WTC11 (cell line): Measurements from ENCODE around the gene PXK. TPM values are rescaled to one million over a fixed set of nuclear protein-coding genes. Genes with fewer than 3 reads are reported as not detected.

Source experiments
- ATAC-seq: fragments of 200-7000 bp; cut with Tn5 transposase; 2 replicates; pipeline ENCODE4 v1.10.0; 2021; ENCODE audit warnings: mild to moderate bottlenecking, moderate library complexity
- CTCF ChIA-PET: fragments of 300-600 bp; sonication (Branson Sonifier 250); formaldehyde crosslinking; loops from one replicate; lab custom pipeline; 2021; ENCODE audit warnings: antibody characterized with exemption; lab: Charles Lee
- POLR2A ChIA-PET: fragments of 350-600 bp; sonication (Branson Sonifier 250); formaldehyde crosslinking; loops from one replicate; lab custom pipeline; 2021; ENCODE audit warnings: antibody characterized with exemption; lab: Charles Lee
- DNase-seq: peaks from one replicate; pipeline ENCODE4 v3.0.0; 2021; ENCODE audit warnings: low spot score
- H3K27ac Mint-ChIP-seq: 2 replicates; pipeline ENCODE4 v1.8.0; 2021; ENCODE audit warnings: mixed read lengths
- H3K27me3 Mint-ChIP-seq: 2 replicates; pipeline ENCODE4 v1.8.0; 2021; ENCODE audit warnings: low read depth, mild to moderate bottlenecking, moderate library complexity, mixed read lengths
- H3K36me3 Mint-ChIP-seq: 2 replicates; pipeline ENCODE4 v1.8.0; 2021; ENCODE audit warnings: mixed read lengths
- H3K4me1 Mint-ChIP-seq: 2 replicates; pipeline ENCODE4 v1.8.0; 2022; ENCODE audit warnings: mixed read lengths
- H3K4me3 Mint-ChIP-seq: 2 replicates; pipeline ENCODE4 v1.8.0; 2021; ENCODE audit warnings: mild to moderate bottlenecking, moderate library complexity, mixed read lengths
- H3K9me3 Mint-ChIP-seq: 2 replicates; pipeline ENCODE4 v1.8.0; 2021; ENCODE audit warnings: mixed read lengths
- ATF1 ChIP-seq: sonication (generic); formaldehyde crosslinking; IDR thresholded peaks from 2 replicates; pipeline ENCODE4 v1.8.1; 2023; ENCODE audit warnings: mild to moderate bottlenecking, moderate library complexity, missing genetic modification reagents
- ATF3 ChIP-seq: sonication (generic); formaldehyde crosslinking; conservative IDR thresholded peaks from 2 replicates; pipeline ENCODE4 v1.8.1; 2022; ENCODE audit warnings: mild to moderate bottlenecking, missing genetic modification reagents
- E2F1 ChIP-seq: sonication (generic); formaldehyde crosslinking; IDR thresholded peaks from 2 replicates; pipeline ENCODE4 v1.8.0; 2022; ENCODE audit warnings: mild to moderate bottlenecking, missing genetic modification reagents
- E2F5 ChIP-seq: sonication (generic); formaldehyde crosslinking; IDR thresholded peaks from 2 replicates; pipeline ENCODE4 v1.8.1; 2022; ENCODE audit warnings: mild to moderate bottlenecking, moderate library complexity, missing genetic modification reagents
- ETV6 ChIP-seq: sonication (generic); formaldehyde crosslinking; IDR thresholded peaks from 2 replicates; pipeline ENCODE4 v1.8.1; 2022; ENCODE audit warnings: mild to moderate bottlenecking, missing genetic modification reagents
- FOXP1 ChIP-seq: sonication (generic); formaldehyde crosslinking; IDR thresholded peaks from 2 replicates; pipeline ENCODE4 v1.8.0; 2022; ENCODE audit warnings: missing genetic modification reagents, mild to moderate bottlenecking, moderate library complexity, borderline replicate concordance
- GABPB1 ChIP-seq: sonication (generic); formaldehyde crosslinking; IDR thresholded peaks from 2 replicates; pipeline ENCODE4 v1.8.1; 2023; ENCODE audit warnings: mild to moderate bottlenecking, missing genetic modification reagents
- HMGA2 ChIP-seq: fragments of 250-450 bp; sonication (Bioruptor Pico); IDR thresholded peaks from 2 replicates; pipeline ENCODE4 v1.4.0; 2021; ENCODE audit warnings: mild to moderate bottlenecking, moderate library complexity
- IRF2 ChIP-seq: sonication (generic); formaldehyde crosslinking; IDR thresholded peaks from 2 replicates; pipeline ENCODE4 v1.8.0; 2022; ENCODE audit warnings: low read depth, missing genetic modification reagents, borderline replicate concordance
- JUN ChIP-seq: sonication (generic); formaldehyde crosslinking; IDR thresholded peaks from 2 replicates; pipeline ENCODE4 v1.8.0; 2023; ENCODE audit warnings: mild to moderate bottlenecking, missing genetic modification reagents
- NR2C2 ChIP-seq: sonication (generic); formaldehyde crosslinking; IDR thresholded peaks from 2 replicates; pipeline ENCODE4 v1.8.0; 2022; ENCODE audit warnings: mild to moderate bottlenecking, missing genetic modification reagents
- RELA ChIP-seq: sonication (generic); formaldehyde crosslinking; IDR thresholded peaks from 2 replicates; pipeline ENCODE4 v1.8.1; 2022; ENCODE audit warnings: missing genetic modification reagents, mild to moderate bottlenecking, borderline replicate concordance
- RORB ChIP-seq: fragments of 250-450 bp; sonication (Bioruptor Pico); IDR thresholded peaks from 2 replicates; pipeline ENCODE4 v1.9.0; 2021; ENCODE audit warnings: mild to moderate bottlenecking
- TEAD1 ChIP-seq: sonication (generic); formaldehyde crosslinking; IDR thresholded peaks from 2 replicates; pipeline ENCODE4 v1.8.0; 2022; ENCODE audit warnings: mild to moderate bottlenecking, missing genetic modification reagents
- ZBTB43 ChIP-seq: sonication (generic); formaldehyde crosslinking; IDR thresholded peaks from 2 replicates; pipeline ENCODE4 v1.8.1; 2023; ENCODE audit warnings: mild to moderate bottlenecking, missing genetic modification reagents
- ZNF121 ChIP-seq: sonication (generic); formaldehyde crosslinking; IDR thresholded peaks from 2 replicates; pipeline ENCODE4 v1.8.0; 2023; ENCODE audit warnings: missing genetic modification reagents
- ZNF138 ChIP-seq: sonication (generic); formaldehyde crosslinking; conservative IDR thresholded peaks from 2 replicates; pipeline ENCODE4 v1.8.1; 2022; ENCODE audit warnings: mild to moderate bottlenecking, moderate library complexity, missing genetic modification reagents
- ZNF232 ChIP-seq: sonication (generic); formaldehyde crosslinking; IDR thresholded peaks from 2 replicates; pipeline ENCODE4 v1.8.0; 2022; ENCODE audit warnings: mild to moderate bottlenecking, missing genetic modification reagents
- total RNA-seq: library from RNA; stranded (reverse); gene quantifications from 3 replicates; pipeline ENCODE4 v1.2.3, GENCODE V29; 2021
- TF ChIP-seq, protein P1 (sequence below): sonication (generic); formaldehyde crosslinking; IDR thresholded peaks from 2 replicates; pipeline ENCODE4 v1.8.1; 2022; ENCODE audit warnings: mild to moderate bottlenecking, missing genetic modification reagents, moderate library complexity, borderline replicate concordance

Gene PXK
- total RNA-seq, 1 experiment from 2014 or later = 9.4 TPM

DNA sequence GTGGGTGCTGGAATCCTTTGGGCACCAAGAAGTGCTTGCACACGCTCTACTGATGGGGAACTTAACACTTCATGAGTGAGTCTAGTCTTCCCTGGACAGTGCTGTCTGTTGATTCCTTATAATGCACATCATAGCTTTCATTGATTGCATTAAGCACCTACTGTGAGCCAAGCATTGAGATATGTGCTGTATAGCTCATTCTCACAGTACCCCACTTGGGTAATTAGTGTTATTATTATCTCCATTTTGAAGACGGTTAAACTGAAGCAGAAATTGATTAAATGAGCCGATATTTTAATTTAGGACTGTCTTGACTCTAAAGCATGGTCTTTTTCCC lies 101.4 kb downstream of the PXK start:
- Mint-ChIP-seq H3K36me3 (peaks cover 29% of the 10 kb centered on the region), H3K27me3 (no peaks in the 10 kb centered on the region), H3K4me1 (peaks cover 59% of the 10 kb centered on the region), H3K4me3 (peak overlapping the region; percentile 53), H3K27ac (peak overlapping the region; percentile 98), H3K9me3 (no peaks in the 10 kb centered on the region)
- TF ChIP-seq JUN = no peak
- TF ChIP-seq TEAD1 (CRISPR knock-in tag) = no peak
- no peak for TF ChIP-seq FOXP1
- TF ChIP-seq ETV6 = no peak
- TF ChIP-seq ATF3 (CRISPR knock-in tag) = no peak
- TF ChIP-seq, protein P1, sequence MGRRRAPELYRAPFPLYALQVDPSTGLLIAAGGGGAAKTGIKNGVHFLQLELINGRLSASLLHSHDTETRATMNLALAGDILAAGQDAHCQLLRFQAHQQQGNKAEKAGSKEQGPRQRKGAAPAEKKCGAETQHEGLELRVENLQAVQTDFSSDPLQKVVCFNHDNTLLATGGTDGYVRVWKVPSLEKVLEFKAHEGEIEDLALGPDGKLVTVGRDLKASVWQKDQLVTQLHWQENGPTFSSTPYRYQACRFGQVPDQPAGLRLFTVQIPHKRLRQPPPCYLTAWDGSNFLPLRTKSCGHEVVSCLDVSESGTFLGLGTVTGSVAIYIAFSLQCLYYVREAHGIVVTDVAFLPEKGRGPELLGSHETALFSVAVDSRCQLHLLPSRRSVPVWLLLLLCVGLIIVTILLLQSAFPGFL (CRISPR knock-in tag) = 0 out of 2 replicates have a peak, but pooled peaks have one; percentile 5
- peak; percentile 2; the same call in 1 of the 2 replicates for TF ChIP-seq ZNF138 (CRISPR knock-in tag)
- DNase-seq = no peak
- no peak for ATAC-seq
- ChIA-PET POLR2A (interaction anchor here (0.8 to 1.3 kb wide), 3 partner anchors 9 to 57 kb away, joined by 3 to 4 read pairs (median 3); no protein-coding TSS in a partner anchor), CTCF (interaction anchor here (0.6 to 1.6 kb wide), 5 partner anchors 57 to 237 kb away, joined by 3 to 6 read pairs (median 4); partner anchors contain the start of genes HTD2 and RPP14)

GRCh38 chr3:58434511-58434910 lies 101.8 kb downstream of the PXK start:
- CTCF ChIA-PET = interaction anchor here (1.0 to 1.6 kb wide), 5 partner anchors 19 to 196 kb away, joined by 3 to 5 read pairs (median 4); no protein-coding TSS in a partner anchor
- H3K4me1 Mint-ChIP-seq = peaks cover 59% of the 10 kb centered on the region
- peak; percentile 2 for ATAC-seq
- no peaks in the 10 kb centered on the region for H3K27me3 Mint-ChIP-seq
- H3K9me3 Mint-ChIP-seq = no peaks in the 10 kb centered on the region
- TF ChIP-seq E2F5 (CRISPR knock-in tag) (no peak), ZNF232 (CRISPR knock-in tag) (no peak), ATF3 (CRISPR knock-in tag) (no peak), RELA (CRISPR knock-in tag) (no peak), GABPB1 (no peak), NR2C2 (CRISPR knock-in tag) (no peak), ZBTB43 (no peak), ZNF121 (CRISPR knock-in tag) (no peak), ZNF138 (CRISPR knock-in tag) (no peak), IRF2 (CRISPR knock-in tag) (no peak), RORB (no peak), ATF1 (no peak), HMGA2 (CRISPR knock-in tag) (no peak), E2F1 (CRISPR knock-in tag) (no peak)
- peak overlapping the region; percentile 98 for H3K27ac Mint-ChIP-seq
- peaks cover 25% of the 10 kb centered on the region for H3K36me3 Mint-ChIP-seq
- POLR2A ChIA-PET = interaction anchor here (0.8 to 1.3 kb wide), 4 partner anchors 10 to 128 kb away, joined by 3 to 4 read pairs (median 3); partner anchors contain the start of genes HTD2 and RPP14
- DNase-seq = peak; percentile 39
- H3K4me3 Mint-ChIP-seq = peak overlapping the region; percentile 53
